Endothelial cell (in vitro differentiated cells): Measurements from ENCODE around the gene SUMF2. TPM values are rescaled to one million over a fixed set of nuclear protein-coding genes. Genes with fewer than 3 reads are reported as not detected.
"Not testable (repeated sequence)": the region's sequence is repeated elsewhere in the genome, so short reads cannot be mapped to it uniquely, and the experiment has no call there.

Experiments
- DNase-seq: peaks from one replicate; pipeline ENCODE4 v3.0.0; 2021; ENCODE audit warnings: low spot score
- H3K27ac Mint-ChIP-seq: one replicate; pipeline ENCODE4 v1.8.0; 2021; ENCODE audit warnings: mixed read lengths, inconsistent platforms; ENCODE audit not compliant: unreplicated experiment
- H3K27me3 Mint-ChIP-seq: one replicate; pipeline ENCODE4 v1.8.0; 2021; ENCODE audit warnings: mild to moderate bottlenecking, moderate library complexity, mixed read lengths, inconsistent platforms; ENCODE audit not compliant: unreplicated experiment
- H3K36me3 Mint-ChIP-seq: one replicate; pipeline ENCODE4 v1.8.0; 2021; ENCODE audit warnings: mild to moderate bottlenecking, low read depth, mixed read lengths, inconsistent platforms; ENCODE audit not compliant: unreplicated experiment
- H3K4me1 Mint-ChIP-seq: one replicate; pipeline ENCODE4 v1.8.0; 2021; ENCODE audit warnings: mild to moderate bottlenecking, mixed read lengths, inconsistent platforms; ENCODE audit not compliant: unreplicated experiment
- H3K4me3 Mint-ChIP-seq: one replicate; pipeline ENCODE4 v1.8.0; 2021; ENCODE audit warnings: mild to moderate bottlenecking, mixed read lengths, inconsistent platforms; ENCODE audit not compliant: unreplicated experiment
- H3K9me3 Mint-ChIP-seq: one replicate; pipeline ENCODE4 v1.8.0; 2021; ENCODE audit warnings: mixed read lengths, inconsistent platforms; ENCODE audit not compliant: unreplicated experiment
- CTCF ChIP-seq: fragments of 200-600 bp; sonication (generic); IDR thresholded peaks from one replicate; pipeline ENCODE4 v1.5.0; 2021; ENCODE audit warnings: antibody characterized with exemption; ENCODE audit not compliant: unreplicated experiment
- total RNA-seq: library from RNA; stranded (reverse); fragmentation: NEBNext Ultra II Directional; extraction: Animal tissue kit (Norgen Biotek cat#: 25700); gene quantifications from one replicate; pipeline ENCODE4 v1.2.1, GENCODE V29; 2021; ENCODE audit not compliant: unreplicated experiment

SUMF2 gene
- total RNA-seq, 1 donor from 2014 or later, result 110 TPM

GRCh38 chr7:56106108-56107073 lies 42.3 kb downstream of the SUMF2 start, which contains the start of gene CHCHD2:
TSS of gene CHCHD2 (minus strand) at chr7:56106476. CDS start at chr7:56106413, 63 bp downstream.
- peaks cover 19% of the 10 kb centered on the region for H3K9me3 Mint-ChIP-seq
- H3K27me3 Mint-ChIP-seq, result peaks cover 3% of the 10 kb centered on the region
- H3K36me3 Mint-ChIP-seq, result no peaks in the 10 kb centered on the region
- H3K27ac Mint-ChIP-seq, result no peak within 1 kb of the TSS
- DNase-seq, result no peak
- H3K4me3 Mint-ChIP-seq, result no peak within 1 kb of the TSS
- no peaks in the 10 kb centered on the region for H3K4me1 Mint-ChIP-seq
- no peak for TF ChIP-seq CTCF

DNA sequence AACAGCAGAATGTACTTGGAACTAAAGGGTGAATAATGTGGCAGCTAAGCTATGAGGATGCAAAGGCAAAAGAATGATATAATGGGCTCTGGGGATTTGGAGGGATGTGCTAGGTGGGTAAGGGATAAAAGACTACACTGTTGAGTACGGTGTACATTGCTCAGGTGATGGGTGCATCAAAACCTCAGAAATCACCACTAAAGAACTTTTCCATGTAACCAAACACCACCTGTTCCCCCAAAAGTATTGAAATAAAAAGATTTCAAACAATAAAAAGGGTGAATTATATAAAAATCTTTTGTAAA lies 43.8 kb downstream of the SUMF2 start:
- H3K27ac Mint-ChIP-seq, result no peak overlapping the region
- no peaks in the 10 kb centered on the region for H3K36me3 Mint-ChIP-seq

DNA sequence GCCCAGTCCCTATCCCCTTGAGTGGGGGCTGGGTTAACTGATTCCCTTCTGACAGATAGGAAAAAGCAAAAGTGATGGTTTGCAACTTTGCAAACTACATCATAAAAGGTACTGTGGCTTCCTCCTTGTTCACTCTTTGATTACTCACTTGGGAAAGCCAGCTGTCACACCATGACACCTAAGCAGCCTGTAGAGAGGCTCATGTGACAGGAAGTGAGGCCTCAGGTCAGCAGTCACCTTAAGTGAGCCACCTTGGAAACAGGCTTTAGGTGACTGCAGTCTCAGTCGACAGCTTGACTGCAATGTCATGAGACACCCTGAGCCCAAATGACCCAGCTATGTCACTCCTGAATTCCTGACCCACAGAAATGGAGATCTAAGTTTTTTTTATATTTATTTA lies 46.5 kb downstream of the SUMF2 start:
- Mint-ChIP-seq H3K27me3 (peaks cover 3% of the 10 kb centered on the region), H3K36me3 (no peaks in the 10 kb centered on the region), H3K4me3 (no peak overlapping the region), H3K9me3 (peaks cover 19% of the 10 kb centered on the region), H3K4me1 (no peaks in the 10 kb centered on the region), H3K27ac (no peak overlapping the region)
- DNase-seq, result no peak
- TF ChIP-seq CTCF, result no peak

More for the DNA sequence above, 43.8 kb downstream of the SUMF2 start:
- DNase-seq, result no peak
- no peak overlapping the region for H3K4me3 Mint-ChIP-seq
- peaks cover 3% of the 10 kb centered on the region for H3K27me3 Mint-ChIP-seq
- H3K4me1 Mint-ChIP-seq, result no peaks in the 10 kb centered on the region
- no peak for TF ChIP-seq CTCF
- peaks cover 19% of the 10 kb centered on the region for H3K9me3 Mint-ChIP-seq

DNA sequence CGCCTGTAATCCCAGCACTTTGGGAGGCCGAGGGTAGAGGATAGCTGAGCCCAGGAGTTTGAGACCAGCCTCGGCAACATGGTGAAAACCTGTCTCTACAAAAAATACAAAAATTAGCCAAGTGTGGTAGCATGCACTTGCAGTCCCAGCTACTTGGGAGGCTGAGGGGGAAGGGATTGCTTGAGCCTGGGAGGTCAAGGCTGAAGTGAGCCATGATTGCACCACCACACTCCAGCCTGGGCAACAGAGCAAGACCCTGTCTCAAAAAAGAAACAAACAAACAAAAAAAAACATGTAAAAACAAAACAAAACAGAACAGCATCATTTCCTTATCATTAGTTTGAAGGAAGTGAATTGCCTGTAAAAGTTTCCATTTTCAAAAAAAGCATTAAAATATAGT lies 48.2 kb downstream of the SUMF2 start:
- H3K4me1 Mint-ChIP-seq, H3K9me3 Mint-ChIP-seq: not testable (repeated sequence)

GRCh38 chr7:56115852-56116538 lies 51.9 kb downstream of the SUMF2 start, which contains the start of gene NUPR2:
TSS of gene NUPR2 (minus strand) at chr7:56116417. CDS start at chr7:56116314, 103 bp downstream.
- H3K36me3 Mint-ChIP-seq, result no peaks in the 10 kb centered on the region
- TF ChIP-seq CTCF, result no peak
- H3K9me3 Mint-ChIP-seq, result peaks cover 11% of the 10 kb centered on the region
- H3K4me1 Mint-ChIP-seq, result no peaks in the 10 kb centered on the region
- H3K27me3 Mint-ChIP-seq, result peaks cover 1% of the 10 kb centered on the region
- no peak for DNase-seq
- no peak within 1 kb of the TSS for H3K4me3 Mint-ChIP-seq
- H3K27ac Mint-ChIP-seq, result no peak within 1 kb of the TSS

More for the DNA sequence above, 48.2 kb downstream of the SUMF2 start:
- H3K4me3 Mint-ChIP-seq, H3K36me3 Mint-ChIP-seq, H3K27me3 Mint-ChIP-seq, DNase-seq, H3K27ac Mint-ChIP-seq: not testable (repeated sequence)
